ENCODE data around the gene ZNF221.

DNA sequence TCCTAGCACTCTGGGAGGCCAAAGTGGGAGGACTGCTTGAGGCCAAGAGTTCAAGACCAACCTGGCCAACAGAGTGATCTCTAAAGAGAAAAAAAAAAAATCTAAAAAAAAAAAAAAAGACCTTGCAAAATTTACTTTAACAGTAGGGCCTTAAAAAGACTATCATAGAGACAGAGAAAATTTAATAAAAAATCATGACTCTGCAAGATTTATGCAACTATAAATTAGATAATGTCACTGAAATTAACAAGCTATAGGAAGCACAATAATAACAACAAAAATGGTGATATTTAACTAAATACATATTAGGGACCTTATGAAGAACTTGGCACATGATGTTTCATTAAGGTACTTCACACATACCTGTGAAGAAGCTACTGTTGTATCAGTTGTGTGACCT is 27.2 kb upstream of the ZNF221 start:
- TF ChIP-seq CTCF (IDR thresholded peaks at IDR 0.05; ENCODE audit: low read length): no peak
- TF ChIP-seq EZH2 (optimal IDR thresholded peaks at IDR 0.05; ENCODE audit: low read depth, low read length): no peak
- no peak for TF ChIP-seq EZH2phosphoT487 (IDR thresholded peaks at IDR 0.05; ENCODE audit: low read length)
